OCI-LY7 (cell line): ENCODE measurements around the gene TNS3. TPM values are rescaled to one million over a fixed set of nuclear protein-coding genes. Genes with fewer than 3 reads are reported as not detected.

Source experiments
- BruUV-seq: library from RNA; stranded (reverse); fragments of 400-500 nt; replicated peaks from 2 replicates; lab custom pipeline; 2021; lab: Mats Ljungman, UMichigan
- CTCF ChIA-PET: fragments of 300-600 bp; sonication (Branson Sonifier 250); formaldehyde crosslinking; loops from one replicate; lab custom pipeline; 2022; ENCODE audit warnings: antibody characterized with exemption; ENCODE audit not compliant: unreplicated experiment; lab: Charles Lee
- POLR2A ChIA-PET: fragments of 300-600 bp; sonication (Branson Sonifier 250); formaldehyde crosslinking; loops from one replicate; lab custom pipeline; 2022; ENCODE audit warnings: antibody characterized with exemption; lab: Charles Lee
- DNase-seq: peaks from one replicate; pipeline ENCODE4 v3.0.0-alpha.2; 2015; ENCODE audit warnings: low spot score
- H2AFZ ChIP-seq: fragments of 200-600 bp; sonication (generic), shearing (Covaris generic); 2 replicates; pipeline ENCODE4 v1.6.1; 2014; ENCODE audit warnings: mild to moderate bottlenecking, antibody characterized with exemption, low read length, moderate library complexity
- H3K27ac ChIP-seq: fragments of 200-600 bp; sonication (generic); 2 replicates; pipeline ENCODE4 v1.5.1; 2014; ENCODE audit warnings: mixed run types, low read depth, mild to moderate bottlenecking, moderate library complexity, low read length, inconsistent platforms; ENCODE audit not compliant: poor library complexity, severe bottlenecking
- H3K36me3 ChIP-seq: fragments of 200-600 bp; sonication (generic); 2 replicates; pipeline ENCODE4 v1.6.1; 2014; ENCODE audit warnings: mild to moderate bottlenecking, antibody characterized with exemption, low read length, moderate library complexity, mixed read lengths; ENCODE audit not compliant: insufficient read depth
- H3K4me1 ChIP-seq: fragments of 200-600 bp; sonication (generic); 2 replicates; pipeline ENCODE4 v1.5.1; 2014; ENCODE audit warnings: mild to moderate bottlenecking, low read length; ENCODE audit not compliant: insufficient read depth, poor library complexity, severe bottlenecking
- H3K4me2 ChIP-seq: fragments of 200-600 bp; sonication (generic); 2 replicates; pipeline ENCODE4 v1.6.1; 2014; ENCODE audit warnings: mild to moderate bottlenecking, low read length
- H3K4me3 ChIP-seq: fragments of 200-600 bp; sonication (generic); 2 replicates; pipeline ENCODE4 v1.5.1; 2014; ENCODE audit warnings: mild to moderate bottlenecking, low read depth, low read length; ENCODE audit not compliant: poor library complexity, severe bottlenecking
- H3K79me2 ChIP-seq: fragments of 200-600 bp; sonication (generic); 2 replicates; pipeline ENCODE4 v1.6.1; 2016; ENCODE audit warnings: low read depth, mild to moderate bottlenecking, low read length, moderate library complexity, mixed read lengths; ENCODE audit not compliant: insufficient read depth
- H3K9me2 ChIP-seq: fragments of 200-600 bp; sonication (generic); 2 replicates; pipeline ENCODE4 v1.6.1; 2016; ENCODE audit warnings: mild to moderate bottlenecking, low read length, mixed read lengths; ENCODE audit not compliant: insufficient read depth
- H3K9me3 ChIP-seq: fragments of 200-600 bp; sonication (generic); 2 replicates; pipeline ENCODE4 v1.6.1; 2014; ENCODE audit warnings: mild to moderate bottlenecking, mixed run types, low read length, mixed read lengths
- H4K20me1 ChIP-seq: fragments of 200-600 bp; sonication (generic); 2 replicates; pipeline ENCODE4 v1.6.1; 2014; ENCODE audit warnings: mild to moderate bottlenecking, antibody characterized with exemption, low read length, moderate library complexity, mixed read lengths; ENCODE audit not compliant: insufficient read depth
- CTCF ChIP-seq: fragments of 200-600 bp; sonication (generic); conservative IDR thresholded peaks from 2 replicates; pipeline ENCODE4 v1.5.1; 2014; ENCODE audit warnings: mild to moderate bottlenecking, antibody characterized with exemption, low read length, moderate library complexity, mixed read lengths
- EZH2phosphoT487 ChIP-seq: fragments of 200-600 bp; sonication (generic); IDR thresholded peaks from 2 replicates; pipeline ENCODE4 v1.6.1; 2018; ENCODE audit warnings: low read depth, borderline replicate concordance, mild to moderate bottlenecking, mixed run types, antibody characterized with exemption, low read length, moderate library complexity, mixed read lengths
- intact Hi-C: fragments of 100-400 bp; cut with micrococcal nuclease; formaldehyde crosslinking; loops from one replicate; pipeline ENCODE4 v1.10.0; 2022; ENCODE audit not compliant: unreplicated experiment
- total RNA-seq, 2 experiments: library from RNA; depleted of rRNA in 1 of 2; stranded (reverse); fragments of >200 nt in 1 of 2; shearing (Covaris generic) in 1 of 2; gene quantifications; 2 replicates each; pipeline ENCODE4 v1.2.3, GENCODE V29; 2014 to 2022

TNS3 gene
- total RNA-seq, 2 experiments from 2014 or later: 9.5 to 42.1 TPM

- TF ChIP-seq CTCF (no peak), EZH2phosphoT487 (no peak)
- H3K4me3 ChIP-seq: no peak overlapping the region
- no peaks in the 10 kb centered on the region for H3K4me1 ChIP-seq
- intact Hi-C loops: no loop called here
- no peak overlapping the region for H3K4me2 ChIP-seq
- no peak overlapping the region for H2AFZ ChIP-seq
- H3K36me3 ChIP-seq: no peaks in the 10 kb centered on the region
- BruUV-seq: no TSS peak
- ChIA-PET POLR2A (interaction anchor here (0.9 to 1.0 kb wide), 2 partner anchors 35 to 90 kb away, joined by 3 to 4 read pairs; no protein-coding TSS in a partner anchor), CTCF (no interaction called here)
- H3K9me2 ChIP-seq: no peaks in the 10 kb centered on the region
- DNase-seq: no peak
- no peaks in the 10 kb centered on the region; the same call in 1 of the 2 replicates for H4K20me1 ChIP-seq
- H3K9me3 ChIP-seq: no peaks in the 10 kb centered on the region
- H3K79me2 ChIP-seq: no peaks in the 10 kb centered on the region
- H3K27ac ChIP-seq: no peak overlapping the region
Measured at GRCh38 chr7:47360301-47360900, 221.5 kb downstream of the TNS3 start.

- H3K79me2 ChIP-seq: no peaks in the 10 kb centered on the region
- no peaks in the 10 kb centered on the region for H3K4me1 ChIP-seq
- H3K4me3 ChIP-seq: no peak overlapping the region
- no peaks in the 10 kb centered on the region; the same call in 1 of the 2 replicates for H4K20me1 ChIP-seq
- H3K9me2 ChIP-seq: no peaks in the 10 kb centered on the region
- ChIA-PET CTCF (no interaction called here), POLR2A (no interaction called here)
- BruUV-seq: no TSS peak
- intact Hi-C loops: no loop called here
- no peak overlapping the region for H3K27ac ChIP-seq
- no peak for TF ChIP-seq EZH2phosphoT487
- TF ChIP-seq CTCF: no peak
- H3K36me3 ChIP-seq: no peaks in the 10 kb centered on the region
- no peak for DNase-seq
- no peaks in the 10 kb centered on the region for H3K9me3 ChIP-seq
- no peak overlapping the region for H2AFZ ChIP-seq
- no peak overlapping the region for H3K4me2 ChIP-seq
Measured at GRCh38 chr7:47358944-47359588, 222.8 kb downstream of the TNS3 start.

GRCh38 chr7:47358357-47358756 lies 223.6 kb downstream of the TNS3 start:
- H3K36me3 ChIP-seq: no peaks in the 10 kb centered on the region
- H3K79me2 ChIP-seq: no peaks in the 10 kb centered on the region
- H4K20me1 ChIP-seq: no peaks in the 10 kb centered on the region; the same call in 1 of the 2 replicates
- no peaks in the 10 kb centered on the region for H3K9me3 ChIP-seq
- POLR2A ChIA-PET: no interaction called here
- intact Hi-C loops: no loop called here
- H3K9me2 ChIP-seq: no peaks in the 10 kb centered on the region
- CTCF ChIA-PET: no interaction called here
- no peak for DNase-seq
- no TSS peak for BruUV-seq
- no peak for TF ChIP-seq CTCF
- TF ChIP-seq EZH2phosphoT487: no peak
- H3K27ac ChIP-seq: no peak overlapping the region
- no peaks in the 10 kb centered on the region for H3K4me1 ChIP-seq
- no peak overlapping the region for H3K4me2 ChIP-seq
- no peak overlapping the region for H2AFZ ChIP-seq
- H3K4me3 ChIP-seq: no peak overlapping the region
